SK-N-SH (cell line): ENCODE data around the gene MAP3K2. TPM values are rescaled to one million over a fixed set of nuclear protein-coding genes. Genes with fewer than 3 reads are reported as not detected.

Experiments used
- CTCF ChIA-PET: fragments of 300-600, 350-600 bp; formaldehyde crosslinking; extraction: SDS; loops from one replicate; lab custom pipeline; 2021; lab: Yijun Ruan, JAX
- POLR2A ChIA-PET: fragments of 350-600 bp; sonication (Branson Sonifier 250); formaldehyde crosslinking; extraction: SDS; loops from one replicate; lab custom pipeline; 2020; ENCODE audit warnings: antibody characterized with exemption, inconsistent platforms; lab: Yijun Ruan, JAX
- DNase-seq: peaks from one replicate; pipeline ENCODE4 v3.0.0; 2012
- H2AFZ ChIP-seq: fragments of 200-600 bp; sonication (generic); 2 replicates; pipeline ENCODE4 v1.8.1; 2016; ENCODE audit warnings: antibody characterized with exemption, mild to moderate bottlenecking, low read depth
- H3F3A ChIP-seq: fragments of 200-600 bp; sonication (generic); replicated peaks from 2 replicates; pipeline ENCODE3; 2016; ENCODE audit warnings: antibody characterized with exemption, mild to moderate bottlenecking; ENCODE audit not compliant: insufficient read depth
- H3K27ac ChIP-seq, 2 experiments: fragments of 200-500 bp in 1 of 2; fragments of 200-600 bp in 1 of 2; sonication (Bioruptor generic) in 1 of 2; sonication (generic), shearing (Covaris generic) in 1 of 2; 2 replicates each; pipeline versions ENCODE4 v1.5.1 to v1.6.1; 2014 to 2016; ENCODE audit warnings: low read depth in 2 of 2, inconsistent platforms in 1 of 2, low read length in 1 of 2, mild to moderate bottlenecking in 1 of 2, mixed read lengths in 1 of 2
- H3K27me3 ChIP-seq: fragments of 200-600 bp; sonication (generic), shearing (Covaris generic); 2 replicates; pipeline ENCODE4 v1.6.1; 2016; ENCODE audit warnings: mixed run types; ENCODE audit not compliant: insufficient read depth
- H3K36me3 ChIP-seq, 2 experiments: fragments of 200-500 bp in 1 of 2; fragments of 200-600 bp in 1 of 2; sonication (Bioruptor generic) in 1 of 2; sonication (generic) in 1 of 2; replicated peaks in 1 of 2; 2 replicates each; pipeline versions ENCODE3 to v1.5.1; 2014 to 2016; ENCODE audit warnings: low read length in 1 of 2, mild to moderate bottlenecking in 1 of 2; ENCODE audit not compliant: insufficient read depth in 2 of 2, control insufficient read depth in 1 of 2
- H3K4me1 ChIP-seq, 2 experiments: fragments of 200-500 bp in 1 of 2; fragments of 200-600 bp in 1 of 2; sonication (Bioruptor generic) in 1 of 2; sonication (generic), shearing (Covaris generic) in 1 of 2; 2 replicates each; pipeline versions ENCODE4 v1.5.1 to v1.6.1; 2014 to 2016; ENCODE audit warnings: low read depth in 1 of 2, low read length in 1 of 2, mixed run types in 1 of 2; ENCODE audit not compliant: insufficient read depth in 2 of 2, control insufficient read depth in 1 of 2
- H3K4me2 ChIP-seq: fragments of 200-600 bp; sonication (generic), shearing (Covaris generic); 2 replicates; pipeline ENCODE4 v1.6.1; 2017; ENCODE audit warnings: mixed run types
- H3K4me3 ChIP-seq, 2 experiments: fragments of 200-500 bp in 1 of 2; fragments of 200-600 bp in 1 of 2; sonication (Bioruptor generic) in 1 of 2; sonication (generic), shearing (Covaris generic) in 1 of 2; 2 replicates each; pipeline versions ENCODE4 v1.5.1 to v1.8.1; 2014 to 2016; ENCODE audit warnings: low read depth in 2 of 2, inconsistent platforms in 1 of 2, low read length in 1 of 2, mild to moderate bottlenecking in 1 of 2, mixed read lengths in 1 of 2, moderate library complexity in 1 of 2
- H3K79me2 ChIP-seq: fragments of 200-600 bp; sonication (generic); 2 replicates; pipeline ENCODE4 v1.8.1; 2017; ENCODE audit warnings: mild to moderate bottlenecking; ENCODE audit not compliant: insufficient read depth
- H3K9ac ChIP-seq: fragments of 200-600 bp; sonication (generic); 2 replicates; pipeline ENCODE4 v1.6.1; 2017; ENCODE audit warnings: mixed run types
- H3K9me2 ChIP-seq: fragments of 200-600 bp; sonication (generic); 2 replicates; pipeline ENCODE4 v1.6.1; 2017; ENCODE audit warnings: mixed run types
- H3K9me3 ChIP-seq: fragments of 200-600 bp; sonication (generic); 2 replicates; pipeline ENCODE4 v1.6.1; 2017; ENCODE audit warnings: mixed run types, mild to moderate bottlenecking, moderate library complexity
- H4K20me1 ChIP-seq: fragments of 200-600 bp; sonication (generic); 2 replicates; pipeline ENCODE4 v1.6.1; 2017; ENCODE audit warnings: mild to moderate bottlenecking, mixed run types; ENCODE audit not compliant: insufficient read depth
- FOSL2 ChIP-seq: IDR thresholded peaks from 2 replicates; pipeline ENCODE4 v1.4.0; 2012; ENCODE audit warnings: low read depth, mild to moderate bottlenecking, moderate library complexity, borderline replicate concordance
- FOXM1 ChIP-seq: IDR thresholded peaks from 2 replicates; pipeline ENCODE4 v1.4.0; 2012; ENCODE audit warnings: low read depth, mild to moderate bottlenecking
- GABPA ChIP-seq: IDR thresholded peaks from 2 replicates; pipeline ENCODE4 v1.4.0; 2012; ENCODE audit warnings: low read depth, mild to moderate bottlenecking
- GATA2 ChIP-seq: sonication (generic); formaldehyde crosslinking; IDR thresholded peaks from 2 replicates; pipeline ENCODE4 v1.5.0; 2020; ENCODE audit warnings: mild to moderate bottlenecking, missing genetic modification reagents
- JUND ChIP-seq: IDR thresholded peaks from 2 replicates; pipeline ENCODE4 v1.4.0; 2012
- MEF2A ChIP-seq: IDR thresholded peaks from 2 replicates; pipeline ENCODE4 v1.4.0; 2012; ENCODE audit warnings: low read depth, borderline replicate concordance
- POLR2AphosphoS5 ChIP-seq: IDR thresholded peaks from 2 replicates; pipeline ENCODE4 v1.6.1; 2012; ENCODE audit warnings: low read depth, low read length
- RCOR1 ChIP-seq: fragments of 150-350 bp; IDR thresholded peaks from 2 replicates; pipeline ENCODE4 v1.6.1; 2017; ENCODE audit warnings: antibody characterized with exemption, low read length
- RFX5 ChIP-seq: IDR thresholded peaks from 2 replicates; pipeline ENCODE4 v1.6.1; 2012; ENCODE audit warnings: mild to moderate bottlenecking, improper control_type of control experiment, low read length
- RXRA ChIP-seq: IDR thresholded peaks from 2 replicates; pipeline ENCODE4 v1.4.0; 2012; ENCODE audit warnings: low read depth, mild to moderate bottlenecking, borderline replicate concordance
- SIN3A ChIP-seq: IDR thresholded peaks from 2 replicates; pipeline ENCODE4 v1.6.1; 2012; ENCODE audit warnings: low read depth, mild to moderate bottlenecking, low read length, moderate library complexity, borderline replicate concordance
- TAF1 ChIP-seq: IDR thresholded peaks from 2 replicates; pipeline ENCODE4 v1.6.1; 2012; ENCODE audit warnings: low read depth, mild to moderate bottlenecking, low read length, moderate library complexity, borderline replicate concordance
- YY1 ChIP-seq: IDR thresholded peaks from 2 replicates; pipeline ENCODE4 v1.4.0; 2012; ENCODE audit warnings: low read depth, mild to moderate bottlenecking
- WGBS: methylation state at CpG from one replicate; pipeline ENCODE4 v1.1.6; 2017; ENCODE audit warnings: low lambda C conversion rate; 5-methylcytosine and 5-hydroxymethylcytosine counted together
- polyA plus RNA-seq, 3 experiments: library from polyadenylated mRNA; depleted of rRNA; stranded (reverse); fragments of >200 nt; gene quantifications; 2 replicates each; pipeline ENCODE4 v1.2.3, GENCODE V29; 2012
- TF ChIP-seq, protein P1 (sequence below): fragments of 150-350 bp; IDR thresholded peaks from 2 replicates; pipeline ENCODE4 v1.6.1; 2016; ENCODE audit warnings: mild to moderate bottlenecking, low read depth, low read length
- TF ChIP-seq, protein P2 (sequence below): IDR thresholded peaks from 2 replicates; pipeline ENCODE4 v1.4.0; 2012; ENCODE audit warnings: low read depth
- TF ChIP-seq, protein P3 (sequence below): IDR thresholded peaks from 2 replicates; pipeline ENCODE4; 2012
- TF ChIP-seq, protein P4 (sequence below): IDR thresholded peaks from 2 replicates; pipeline ENCODE4 v1.4.0; 2012; ENCODE audit warnings: low read depth, borderline replicate concordance
- TF ChIP-seq, protein P5 (sequence below): fragments of 200-600 bp; sonication (generic); IDR thresholded peaks from 2 replicates; pipeline ENCODE4 v1.6.1; 2017; ENCODE audit warnings: antibody characterized with exemption, mild to moderate bottlenecking, moderate library complexity

The MAP3K2 gene
- polyA plus RNA-seq, 1 of the 3 experiments (the other 2 are of a cell fraction) = 2.7 TPM

DNA sequence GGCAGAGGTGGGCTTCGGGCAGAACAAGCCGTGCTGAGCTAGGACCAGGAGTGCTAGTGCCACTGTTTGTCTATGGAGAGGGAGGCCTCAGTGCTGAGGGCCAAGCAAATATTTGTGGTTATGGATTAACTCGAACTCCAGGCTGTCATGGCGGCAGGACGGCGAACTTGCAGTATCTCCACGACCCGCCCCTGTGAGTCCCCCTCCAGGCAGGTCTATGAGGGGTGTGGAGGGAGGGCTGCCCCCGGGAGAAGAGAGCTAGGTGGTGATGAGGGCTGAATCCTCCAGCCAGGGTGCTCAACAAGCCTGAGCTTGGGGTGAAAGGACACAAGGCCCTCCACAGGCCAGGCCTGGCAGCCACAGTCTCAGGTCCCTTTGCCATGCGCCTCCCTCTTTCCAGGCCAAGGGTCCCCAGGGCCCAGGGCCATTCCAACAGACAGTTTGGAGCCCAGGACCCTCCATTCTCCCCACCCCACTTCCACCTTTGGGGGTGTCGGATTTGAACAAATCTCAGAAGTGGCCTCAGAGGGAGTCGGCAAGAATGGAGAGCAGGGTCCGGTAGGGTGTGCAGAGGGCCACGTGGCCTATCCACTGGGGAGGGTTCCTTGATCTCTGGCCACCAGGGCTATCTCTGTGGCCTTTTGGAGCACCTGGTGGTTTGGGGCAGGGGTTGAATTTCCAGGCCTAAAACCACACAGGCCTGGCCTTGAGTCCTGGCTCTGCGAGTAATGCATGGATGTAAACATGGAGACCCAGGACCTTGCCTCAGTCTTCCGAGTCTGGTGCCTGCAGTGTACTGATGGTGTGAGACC lies 30.7 kb upstream of the MAP3K2 start, which contains the start of gene PROC:
Gene PROC, plus strand, starts transcription at position 128 of the 812 bp plus-strand sequence. CDS start 1,516 bp downstream, outside the sequence.
- Histone ChIP-seq H3K4me2 (no peak within 1 kb of the TSS), H3K9me3 (no peaks in the 10 kb centered on the region), H3F3A (peaks cover 9% of the 10 kb centered on the region), H2AFZ (no peak within 1 kb of the TSS), H4K20me1 (no peaks in the 10 kb centered on the region), H3K36me3 (no peaks in the 10 kb centered on the region), H3K4me1 (peaks cover 8 to 18% of the 10 kb centered on the region in 2 experiments; a peak in 3 of 4 replicates), H3K9ac (no peak within 1 kb of the TSS), H3K4me3 (no peak within 1 kb of the TSS), H3K79me2 (no peaks in the 10 kb centered on the region), H3K27ac (no peak within 1 kb of the TSS), H3K9me2 (no peaks in the 10 kb centered on the region), H3K27me3 (no peaks in the 10 kb centered on the region)
- 90% methylated on average over 14 of the region's 16 CpGs for WGBS
- no peak for DNase-seq
- ChIA-PET CTCF (interaction anchor here (0.7 kb wide), 1 partner anchor 10 kb away, joined by 3 read pairs; no protein-coding TSS in a partner anchor), POLR2A (no interaction called here)
- no peak for TF ChIP-seq SIN3A
- TF ChIP-seq RFX5 = no peak

DNA sequence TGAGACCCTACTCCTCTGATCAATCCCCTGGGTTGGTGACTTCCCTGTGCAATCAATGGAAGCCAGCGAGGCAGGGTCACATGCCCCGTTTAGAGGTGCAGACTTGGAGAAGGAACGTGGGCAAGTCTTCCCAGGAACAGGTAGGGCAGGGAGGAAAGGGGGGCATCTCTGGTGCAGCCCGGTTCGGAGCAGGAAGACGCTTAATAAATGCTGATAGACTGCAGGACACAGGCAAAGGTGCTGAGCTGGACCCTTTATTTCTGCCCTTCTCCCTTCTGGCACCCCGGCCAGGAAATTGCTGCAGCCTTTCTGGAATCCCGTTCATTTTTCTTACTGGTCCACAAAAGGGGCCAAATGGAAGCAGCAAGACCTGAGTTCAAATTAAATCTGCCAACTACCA lies 29.6 kb upstream of the MAP3K2 start:
- ChIA-PET CTCF (interaction anchor here (1.5 to 3.8 kb wide), 3 partner anchors 7 to 62 kb away, joined by 5 to 20 read pairs (median 18); no protein-coding TSS in a partner anchor), POLR2A (interaction anchor here (1.4 kb wide), 1 partner anchor 124 kb away, joined by 4 read pairs; the partner anchor contains the start of gene ERCC3)
- H3K9me2 ChIP-seq = no peaks in the 10 kb centered on the region
- peaks cover 18% of the 10 kb centered on the region for H3F3A ChIP-seq
- H3K4me1 ChIP-seq = peaks cover 12 to 14% of the 10 kb centered on the region in 2 experiments; a peak in 3 of 4 replicates
- no peaks in the 10 kb centered on the region for H3K27me3 ChIP-seq
- H3K27ac ChIP-seq = no peak overlapping the region
- no peak overlapping the region for H3K4me2 ChIP-seq
- DNase-seq = no peak
- no peaks in the 10 kb centered on the region for H3K79me2 ChIP-seq
- no peak overlapping the region for H3K9ac ChIP-seq
- no peak overlapping the region for H2AFZ ChIP-seq
- H4K20me1 ChIP-seq = no peaks in the 10 kb centered on the region
- no peak overlapping the region for H3K4me3 ChIP-seq
- H3K9me3 ChIP-seq = no peaks in the 10 kb centered on the region
- no peaks in the 10 kb centered on the region for H3K36me3 ChIP-seq
- WGBS = 92% methylated on average over 8 of the region's 8 CpGs
- TF ChIP-seq GATA2 (CRISPR knock-in tag) (no peak), POLR2AphosphoS5 (no peak), FOSL2 (no peak), RXRA (no peak), RFX5 (no peak), JUND (no peak), YY1 (no peak), RCOR1 (no peak), FOXM1 (no peak), TAF1 (no peak), MEF2A (no peak), GABPA (no peak)
- TF ChIP-seq, protein P1, sequence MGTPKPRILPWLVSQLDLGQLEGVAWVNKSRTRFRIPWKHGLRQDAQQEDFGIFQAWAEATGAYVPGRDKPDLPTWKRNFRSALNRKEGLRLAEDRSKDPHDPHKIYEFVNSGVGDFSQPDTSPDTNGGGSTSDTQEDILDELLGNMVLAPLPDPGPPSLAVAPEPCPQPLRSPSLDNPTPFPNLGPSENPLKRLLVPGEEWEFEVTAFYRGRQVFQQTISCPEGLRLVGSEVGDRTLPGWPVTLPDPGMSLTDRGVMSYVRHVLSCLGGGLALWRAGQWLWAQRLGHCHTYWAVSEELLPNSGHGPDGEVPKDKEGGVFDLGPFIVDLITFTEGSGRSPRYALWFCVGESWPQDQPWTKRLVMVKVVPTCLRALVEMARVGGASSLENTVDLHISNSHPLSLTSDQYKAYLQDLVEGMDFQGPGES = no peak
- TF ChIP-seq, protein P2, sequence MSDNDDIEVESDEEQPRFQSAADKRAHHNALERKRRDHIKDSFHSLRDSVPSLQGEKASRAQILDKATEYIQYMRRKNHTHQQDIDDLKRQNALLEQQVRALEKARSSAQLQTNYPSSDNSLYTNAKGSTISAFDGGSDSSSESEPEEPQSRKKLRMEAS = no peak
- TF ChIP-seq, protein P3, sequence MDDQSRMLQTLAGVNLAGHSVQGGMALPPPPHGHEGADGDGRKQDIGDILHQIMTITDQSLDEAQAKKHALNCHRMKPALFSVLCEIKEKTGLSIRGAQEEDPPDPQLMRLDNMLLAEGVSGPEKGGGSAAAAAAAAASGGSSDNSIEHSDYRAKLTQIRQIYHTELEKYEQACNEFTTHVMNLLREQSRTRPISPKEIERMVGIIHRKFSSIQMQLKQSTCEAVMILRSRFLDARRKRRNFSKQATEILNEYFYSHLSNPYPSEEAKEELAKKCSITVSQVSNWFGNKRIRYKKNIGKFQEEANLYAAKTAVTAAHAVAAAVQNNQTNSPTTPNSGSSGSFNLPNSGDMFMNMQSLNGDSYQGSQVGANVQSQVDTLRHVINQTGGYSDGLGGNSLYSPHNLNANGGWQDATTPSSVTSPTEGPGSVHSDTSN = no peak
- TF ChIP-seq, protein P4, sequence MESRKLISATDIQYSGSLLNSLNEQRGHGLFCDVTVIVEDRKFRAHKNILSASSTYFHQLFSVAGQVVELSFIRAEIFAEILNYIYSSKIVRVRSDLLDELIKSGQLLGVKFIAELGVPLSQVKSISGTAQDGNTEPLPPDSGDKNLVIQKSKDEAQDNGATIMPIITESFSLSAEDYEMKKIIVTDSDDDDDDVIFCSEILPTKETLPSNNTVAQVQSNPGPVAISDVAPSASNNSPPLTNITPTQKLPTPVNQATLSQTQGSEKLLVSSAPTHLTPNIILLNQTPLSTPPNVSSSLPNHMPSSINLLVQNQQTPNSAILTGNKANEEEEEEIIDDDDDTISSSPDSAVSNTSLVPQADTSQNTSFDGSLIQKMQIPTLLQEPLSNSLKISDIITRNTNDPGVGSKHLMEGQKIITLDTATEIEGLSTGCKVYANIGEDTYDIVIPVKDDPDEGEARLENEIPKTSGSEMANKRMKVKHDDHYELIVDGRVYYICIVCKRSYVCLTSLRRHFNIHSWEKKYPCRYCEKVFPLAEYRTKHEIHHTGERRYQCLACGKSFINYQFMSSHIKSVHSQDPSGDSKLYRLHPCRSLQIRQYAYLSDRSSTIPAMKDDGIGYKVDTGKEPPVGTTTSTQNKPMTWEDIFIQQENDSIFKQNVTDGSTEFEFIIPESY = no peak
- TF ChIP-seq, protein P5, sequence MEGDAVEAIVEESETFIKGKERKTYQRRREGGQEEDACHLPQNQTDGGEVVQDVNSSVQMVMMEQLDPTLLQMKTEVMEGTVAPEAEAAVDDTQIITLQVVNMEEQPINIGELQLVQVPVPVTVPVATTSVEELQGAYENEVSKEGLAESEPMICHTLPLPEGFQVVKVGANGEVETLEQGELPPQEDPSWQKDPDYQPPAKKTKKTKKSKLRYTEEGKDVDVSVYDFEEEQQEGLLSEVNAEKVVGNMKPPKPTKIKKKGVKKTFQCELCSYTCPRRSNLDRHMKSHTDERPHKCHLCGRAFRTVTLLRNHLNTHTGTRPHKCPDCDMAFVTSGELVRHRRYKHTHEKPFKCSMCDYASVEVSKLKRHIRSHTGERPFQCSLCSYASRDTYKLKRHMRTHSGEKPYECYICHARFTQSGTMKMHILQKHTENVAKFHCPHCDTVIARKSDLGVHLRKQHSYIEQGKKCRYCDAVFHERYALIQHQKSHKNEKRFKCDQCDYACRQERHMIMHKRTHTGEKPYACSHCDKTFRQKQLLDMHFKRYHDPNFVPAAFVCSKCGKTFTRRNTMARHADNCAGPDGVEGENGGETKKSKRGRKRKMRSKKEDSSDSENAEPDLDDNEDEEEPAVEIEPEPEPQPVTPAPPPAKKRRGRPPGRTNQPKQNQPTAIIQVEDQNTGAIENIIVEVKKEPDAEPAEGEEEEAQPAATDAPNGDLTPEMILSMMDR = no peak
